Thoracic aorta (tissue), 2 donors: ENCODE results near the gene INPP4B. TPM values are rescaled to one million over a fixed set of nuclear protein-coding genes. Genes with fewer than 3 reads are reported as not detected.
A peak's percentile ranks its signal among the peaks of the same experiment; 100 is the strongest.

Experiments
- ATAC-seq: fragments of 150-250 bp; one replicate; pipeline ENCODE4 v1.8.0; 2017; ENCODE audit warnings: low read depth; ENCODE audit not compliant: insufficient number of reproducible peaks, low FRiP score
- DNase-seq: peaks from one replicate; pipeline ENCODE4 v3.0.0-alpha.2; 2020; ENCODE audit warnings: low spot score
- H3K27ac ChIP-seq, 2 donors: fragments of 200-600 bp; sonication (generic); 1 replicate in 1 of 2; 2 replicates in 1 of 2; pipeline ENCODE4 v1.5.1; 2016; ENCODE audit warnings: mild to moderate bottlenecking in 2 of 2, moderate library complexity in 2 of 2
- H3K27me3 ChIP-seq: fragments of 200-600 bp; sonication (generic); replicated peaks from 2 replicates; pipeline ENCODE4 v1.6.0; 2016; ENCODE audit warnings: mild to moderate bottlenecking; ENCODE audit not compliant: insufficient read depth
- H3K36me3 ChIP-seq: fragments of 200-600 bp; sonication (generic); one replicate; pipeline ENCODE4 v1.5.1; 2016
- H3K4me1 ChIP-seq, 2 donors: fragments of 200-600 bp; sonication (generic); 1 replicate in 1 of 2; 2 replicates in 1 of 2; pipeline versions ENCODE4 v1.5.1 to v1.6.0; 2016; ENCODE audit warnings: low read depth in 2 of 2, mild to moderate bottlenecking in 1 of 2; ENCODE audit not compliant: control insufficient read depth in 1 of 2
- H3K4me3 ChIP-seq: fragments of 200-600 bp; sonication (generic); 2 replicates; pipeline ENCODE4 v1.5.1; 2016; ENCODE audit warnings: mild to moderate bottlenecking
- H3K9me3 ChIP-seq: fragments of 200-600 bp; sonication (generic); 2 replicates; pipeline ENCODE4 v1.5.1; 2016
- total RNA-seq, 2 donors: library from RNA; depleted of rRNA; stranded (reverse); fragments of >200 nt; gene quantifications; one replicate each; pipeline versions ENCODE4 v1.1.0 to v1.2.3, GENCODE V29; 2016
- TF ChIP-seq, protein P1 (sequence below): fragments of 200-600 bp; sonication (generic); IDR thresholded peaks from one replicate; pipeline ENCODE4 v1.5.1; 2019; ENCODE audit warnings: antibody characterized with exemption

INPP4B gene
- total RNA-seq, 2 donors from 2014 or later, result 21.1 to 30.4 TPM

DNA sequence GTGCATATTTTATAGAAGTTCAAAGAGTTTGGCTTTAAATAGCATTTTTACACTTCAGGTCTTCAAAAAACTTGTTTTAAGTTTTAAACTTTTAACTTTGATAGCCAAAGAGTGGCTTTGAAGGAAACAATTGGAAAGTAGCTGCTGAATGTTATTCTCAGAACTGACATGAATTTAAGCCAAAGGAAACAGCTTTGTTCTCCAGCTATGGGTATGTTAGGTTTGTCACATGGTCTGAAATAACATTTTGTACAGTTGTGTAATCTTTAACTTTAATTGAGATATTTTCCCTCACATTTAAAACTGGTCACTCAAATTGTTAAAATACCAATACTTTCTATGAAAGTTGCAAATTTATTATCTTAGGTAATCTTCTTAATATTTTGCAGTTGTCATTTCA, 645.1 kb downstream of the INPP4B start:
- no peaks in the 10 kb centered on the region for H3K9me3 ChIP-seq
- no peaks in the 10 kb centered on the region for H3K36me3 ChIP-seq
- H3K4me1 ChIP-seq, result peaks cover 0 to 9% of the 10 kb centered on the region in 2 donors
- no peak overlapping the region for H3K4me3 ChIP-seq
- DNase-seq (no peak), ATAC-seq (no peak)
- TF ChIP-seq, protein P1, sequence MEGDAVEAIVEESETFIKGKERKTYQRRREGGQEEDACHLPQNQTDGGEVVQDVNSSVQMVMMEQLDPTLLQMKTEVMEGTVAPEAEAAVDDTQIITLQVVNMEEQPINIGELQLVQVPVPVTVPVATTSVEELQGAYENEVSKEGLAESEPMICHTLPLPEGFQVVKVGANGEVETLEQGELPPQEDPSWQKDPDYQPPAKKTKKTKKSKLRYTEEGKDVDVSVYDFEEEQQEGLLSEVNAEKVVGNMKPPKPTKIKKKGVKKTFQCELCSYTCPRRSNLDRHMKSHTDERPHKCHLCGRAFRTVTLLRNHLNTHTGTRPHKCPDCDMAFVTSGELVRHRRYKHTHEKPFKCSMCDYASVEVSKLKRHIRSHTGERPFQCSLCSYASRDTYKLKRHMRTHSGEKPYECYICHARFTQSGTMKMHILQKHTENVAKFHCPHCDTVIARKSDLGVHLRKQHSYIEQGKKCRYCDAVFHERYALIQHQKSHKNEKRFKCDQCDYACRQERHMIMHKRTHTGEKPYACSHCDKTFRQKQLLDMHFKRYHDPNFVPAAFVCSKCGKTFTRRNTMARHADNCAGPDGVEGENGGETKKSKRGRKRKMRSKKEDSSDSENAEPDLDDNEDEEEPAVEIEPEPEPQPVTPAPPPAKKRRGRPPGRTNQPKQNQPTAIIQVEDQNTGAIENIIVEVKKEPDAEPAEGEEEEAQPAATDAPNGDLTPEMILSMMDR, result no peak
- no peaks in the 10 kb centered on the region for H3K27me3 ChIP-seq
- peak overlapping the region; percentile 5 to 7 for H3K27ac ChIP-seq

DNA sequence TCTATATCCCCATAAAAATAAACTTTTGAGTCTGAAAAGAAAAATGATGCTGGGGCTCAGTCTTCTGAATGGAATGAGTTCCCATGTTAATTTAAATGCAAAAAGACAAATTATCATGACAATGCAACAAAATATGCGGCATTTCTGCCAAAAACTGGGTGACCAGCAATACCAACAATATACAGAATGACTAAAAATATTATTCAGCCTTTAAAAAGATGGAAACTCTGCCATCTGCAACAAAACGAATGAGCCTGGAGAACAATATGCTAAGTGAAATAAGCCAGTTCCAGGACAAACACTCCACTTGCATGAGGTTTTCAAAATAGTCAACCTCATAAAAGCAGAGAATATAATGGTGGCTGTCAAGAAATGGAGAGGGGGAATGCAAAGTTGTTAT, 651.2 kb downstream of the INPP4B start:
- Histone ChIP-seq H3K27ac (peak overlapping the region in 1 of 2 donors; percentile 29), H3K9me3 (no peaks in the 10 kb centered on the region)
- TF ChIP-seq, protein P1, result no peak

DNA sequence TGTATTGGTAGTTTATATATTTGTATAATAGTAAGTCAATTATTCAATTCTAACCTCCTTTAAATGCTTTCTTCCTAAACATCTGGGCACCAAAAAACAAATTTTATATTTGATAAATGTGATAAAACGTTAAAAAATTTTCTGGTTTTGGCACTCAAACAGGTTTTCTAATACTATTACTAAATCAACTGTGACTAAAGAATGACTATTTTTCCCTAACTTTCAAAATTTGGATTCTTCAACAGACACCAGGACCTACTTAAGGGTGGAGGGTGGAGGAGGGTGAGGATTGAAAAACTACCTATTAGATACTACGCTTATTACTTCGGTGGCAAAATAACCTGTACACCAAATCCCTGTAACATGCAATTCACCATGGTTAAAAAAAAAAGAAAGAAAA, 654.2 kb downstream of the INPP4B start:
- H3K36me3 ChIP-seq, result no peaks in the 10 kb centered on the region
- H3K27ac ChIP-seq, result no peak overlapping the region
- DNase-seq (no peak), ATAC-seq (no peak)
- peaks cover 6 to 21% of the 10 kb centered on the region in 2 donors for H3K4me1 ChIP-seq
- no peaks in the 10 kb centered on the region for H3K9me3 ChIP-seq
- TF ChIP-seq, protein P1, result no peak
- no peak overlapping the region for H3K4me3 ChIP-seq
- H3K27me3 ChIP-seq, result no peaks in the 10 kb centered on the region

More for the DNA sequence above, 651.2 kb downstream of the INPP4B start:
- Histone ChIP-seq H3K36me3 (no peaks in the 10 kb centered on the region), H3K4me1 (peaks cover 6 to 21% of the 10 kb centered on the region in 2 donors), H3K27me3 (no peaks in the 10 kb centered on the region), H3K4me3 (no peak overlapping the region)
- DNase-seq, result no peak
- ATAC-seq, result no peak

DNA sequence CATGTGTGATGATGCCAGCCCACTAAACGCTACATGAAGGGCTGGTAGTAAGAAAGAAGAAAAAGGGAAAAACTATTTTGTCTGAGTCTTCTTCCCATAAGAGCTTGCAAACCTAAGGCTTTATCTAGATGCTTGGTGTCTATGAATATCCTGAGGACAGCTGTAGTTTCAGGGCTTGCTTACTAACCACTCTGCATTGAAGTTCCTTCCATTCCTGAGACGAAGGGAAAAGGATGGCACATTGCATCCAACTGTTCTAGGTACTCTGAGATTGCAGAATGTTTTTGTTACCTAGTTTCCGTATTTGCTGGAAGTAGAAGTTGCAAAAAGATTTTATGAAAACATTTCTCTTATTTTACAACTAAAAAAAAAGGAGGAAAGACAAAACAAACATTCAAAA, 665.1 kb downstream of the INPP4B start:
- DNase-seq (no peak), ATAC-seq (no peak)
- Histone ChIP-seq H3K27ac (no peak overlapping the region), H3K9me3 (no peaks in the 10 kb centered on the region), H3K27me3 (no peaks in the 10 kb centered on the region), H3K36me3 (no peaks in the 10 kb centered on the region), H3K4me1 (no peaks in the 10 kb centered on the region), H3K4me3 (no peak overlapping the region)
- TF ChIP-seq, protein P1, result no peak

DNA sequence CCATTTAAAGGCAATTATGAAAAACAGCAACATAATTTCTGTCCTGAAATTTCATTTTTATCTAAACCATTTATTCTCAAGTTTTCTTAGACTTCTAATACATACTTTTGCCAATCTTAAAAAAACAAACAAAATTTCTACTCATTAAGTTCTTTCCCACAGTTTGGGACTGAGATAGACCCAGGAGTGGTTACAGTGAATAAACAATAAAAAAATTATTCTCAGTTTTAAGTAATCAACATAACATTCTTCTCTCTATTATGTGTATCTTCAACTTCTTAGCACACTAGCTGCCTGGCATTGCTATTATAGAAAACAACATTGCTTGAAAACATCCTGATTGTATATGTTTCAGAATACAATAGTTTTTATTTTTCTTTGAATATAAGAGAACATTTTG, 676.9 kb downstream of the INPP4B start:
- H3K27me3 ChIP-seq, result no peaks in the 10 kb centered on the region
- ATAC-seq, result no peak
- H3K4me3 ChIP-seq, result no peak overlapping the region
- peaks cover 3 to 17% of the 10 kb centered on the region in 2 donors for H3K4me1 ChIP-seq
- H3K27ac ChIP-seq, result no peak overlapping the region
- no peaks in the 10 kb centered on the region for H3K9me3 ChIP-seq
- no peaks in the 10 kb centered on the region for H3K36me3 ChIP-seq
- TF ChIP-seq, protein P1, result no peak
- DNase-seq, result no peak
